ENCODE data around the gene SLIT3. TPM values are rescaled to one million over a fixed set of nuclear protein-coding genes. Genes with fewer than 3 reads are reported as not detected.

SLIT3 gene
- 19.6 and 42.5 TPM in 2 replicates for total RNA-seq

DNA sequence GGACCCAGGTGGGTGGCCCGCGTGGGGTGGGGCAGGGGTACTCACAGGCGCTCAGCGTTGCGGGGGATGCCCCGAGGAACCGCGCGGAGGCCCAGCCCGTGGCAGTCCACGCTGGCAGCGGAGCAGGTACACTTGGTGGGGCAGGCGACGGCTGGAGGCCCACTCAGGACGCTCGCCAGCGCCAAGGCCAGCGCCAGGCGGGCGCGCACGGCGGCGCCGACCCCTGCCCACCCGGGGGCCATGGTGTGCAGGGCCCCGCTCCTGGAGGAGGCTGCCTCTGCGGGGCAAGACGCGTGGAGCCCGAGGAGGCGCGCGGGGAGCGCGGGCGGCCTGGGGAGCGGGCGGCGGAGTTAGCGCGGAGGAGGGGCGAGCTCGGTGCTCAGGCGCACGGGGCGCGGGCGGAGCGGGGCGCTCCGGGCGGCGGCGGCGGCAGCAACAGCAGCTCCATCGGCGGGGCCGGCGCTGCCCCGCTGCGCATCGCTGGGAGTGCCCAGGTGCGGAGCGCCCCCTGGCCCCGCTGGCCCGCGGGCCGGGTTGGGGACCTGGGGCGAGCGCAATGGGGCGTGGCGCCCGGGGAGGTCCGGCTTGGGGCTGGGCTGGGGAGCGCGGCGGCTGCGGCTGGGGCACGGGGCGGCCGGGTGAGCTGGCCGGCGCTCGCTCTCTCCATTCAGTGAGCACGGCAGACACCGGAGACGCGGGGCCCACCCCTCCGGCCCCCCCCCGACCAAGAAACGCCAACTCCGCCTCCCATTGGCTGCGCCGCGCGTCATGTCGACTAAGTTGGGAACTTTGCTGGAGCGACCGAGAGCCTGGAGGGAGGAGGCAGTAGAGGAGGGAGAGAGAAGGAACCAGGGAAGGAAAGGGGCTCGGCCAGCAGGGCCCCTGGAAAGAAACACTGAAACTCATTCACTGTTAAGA is at the start of gene SLIT3:
Gene SLIT3 (minus strand): TSS at position 672 of the 918 bp plus-strand sequence. CDS start 430 bp downstream, at position 242.

Measured in aortic smooth muscle cell (primary cell).